ENCODE measurements around the gene RHD.
A peak's percentile ranks its signal among the peaks of the same experiment; 100 is the strongest.
"Not testable (repeated sequence)": the region's sequence is repeated elsewhere in the genome, so short reads cannot be mapped to it uniquely, and the experiment has no call there.

The RHD gene

DNA sequence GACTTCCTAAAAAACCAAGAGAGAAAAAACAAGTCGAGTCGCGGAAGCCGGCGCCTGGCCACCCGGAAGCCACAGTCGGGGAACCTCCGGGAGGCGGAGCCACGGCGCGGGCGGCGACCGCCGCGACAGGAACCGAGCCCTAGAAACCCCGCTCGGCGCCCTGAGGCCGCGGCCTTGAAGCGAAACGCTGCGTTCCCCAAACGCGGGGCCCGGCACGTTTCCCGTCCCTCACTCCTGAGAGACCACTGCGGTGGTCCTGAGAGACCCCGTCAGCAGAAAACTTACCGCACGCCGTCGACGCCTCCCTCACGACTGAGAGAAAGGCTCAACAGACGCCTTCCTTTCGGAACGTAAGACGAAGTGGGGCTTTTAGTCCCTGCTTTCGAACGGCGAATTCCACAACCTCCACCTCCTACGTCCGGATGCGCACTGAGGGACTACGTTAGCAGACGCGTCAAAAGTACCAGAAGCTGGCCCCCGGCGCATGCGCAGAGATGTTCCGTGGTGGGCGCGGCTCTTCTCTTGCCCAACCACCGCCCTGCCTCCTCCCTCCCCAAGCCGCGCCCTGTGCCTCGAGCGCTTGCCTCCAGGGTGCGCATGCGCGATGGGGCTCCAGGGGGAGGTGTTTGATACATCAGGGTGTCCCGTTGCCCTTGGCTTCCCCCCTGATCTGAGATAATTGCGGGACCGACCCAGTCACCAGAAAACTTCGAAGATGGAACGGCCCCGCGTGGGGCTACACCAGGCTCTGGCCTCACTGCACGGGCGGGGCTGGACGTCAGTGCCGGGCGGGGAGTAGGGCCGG is 25.1 kb upstream of the RHD start, which contains the start of gene RSRP1:
RSRP1 (minus strand) TSS at position 431 of the 805 bp plus-strand sequence. CDS start 491 bp downstream, outside the sequence.
- Histone ChIP-seq H3K27me3 (ENCODE audit: insufficient read depth, insufficient read length) (no peaks in the 10 kb centered on the region), H3K9ac (ENCODE audit: insufficient read length, low read depth) (peak within 1 kb of the TSS; percentile 100), H3K4me3 (ENCODE audit: insufficient read length, low read depth) (peak within 1 kb of the TSS; percentile 100), H3K4me1 (ENCODE audit: insufficient read depth, insufficient read length) (peaks cover 4% of the 10 kb centered on the region), H3K9me3 (ENCODE audit: insufficient read depth, low read length) (no peaks in the 10 kb centered on the region), H3K36me3 (ENCODE audit: insufficient read depth, insufficient read length, low read length) (peaks cover 49% of the 10 kb centered on the region)
- TF ChIP-seq ZNF274 (IDR thresholded peaks at IDR 0.05; ENCODE audit: low read depth, low read length) (no peak), YY1 (IDR thresholded peaks at IDR 0.05; ENCODE audit: insufficient read depth, insufficient read length) (no peak), SUZ12 (IDR thresholded peaks at IDR 0.05; ENCODE audit: extremely low read depth, insufficient read depth, insufficient read length) (no peak)
- peak; percentile 99 for DNase-seq (ENCODE audit: low read depth, low spot score)

DNA sequence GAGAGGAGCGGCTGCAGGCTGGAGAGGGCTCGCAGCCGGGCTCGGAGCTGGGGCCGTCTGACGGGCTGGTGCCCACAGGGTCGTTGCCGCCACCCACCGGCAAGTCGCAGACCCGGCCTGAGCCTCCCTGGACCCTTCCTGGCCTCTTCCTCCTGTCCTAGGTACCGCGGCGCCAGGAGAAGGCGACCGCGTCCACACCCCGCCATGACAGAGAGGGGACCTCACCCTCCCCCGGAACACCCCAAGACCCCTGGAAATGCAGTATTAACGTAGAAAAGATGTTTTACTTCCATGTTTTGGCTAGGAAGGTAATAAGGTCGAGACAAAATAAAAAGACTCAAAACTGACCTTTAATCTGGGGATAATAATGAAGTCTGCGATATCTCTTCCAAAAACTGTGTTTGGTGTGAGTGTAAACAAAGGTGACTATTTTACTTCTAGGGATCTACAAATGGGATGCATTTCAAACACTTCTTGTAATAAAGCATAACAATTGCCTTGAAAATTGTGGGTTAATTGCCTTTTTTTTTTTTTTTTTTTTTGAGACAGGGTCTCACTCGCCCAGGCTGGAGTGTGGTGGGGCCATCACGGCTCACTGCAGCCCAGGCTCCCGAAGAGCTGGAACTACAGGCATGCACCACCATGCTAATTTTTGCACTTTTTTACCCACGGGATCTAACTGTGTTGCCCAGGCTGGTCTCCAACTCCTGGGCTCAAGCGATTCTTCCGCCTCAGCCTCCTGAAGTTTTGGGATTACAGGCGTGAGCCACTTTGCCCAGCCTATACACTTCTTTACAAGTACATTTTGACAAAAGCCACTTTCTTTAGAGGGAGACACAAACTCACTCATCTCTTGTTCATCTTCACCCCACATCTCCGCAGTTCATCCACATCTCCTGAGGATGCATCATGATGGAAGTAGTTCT is 24.2 kb upstream of the RHD start:
- peaks cover 6% of the 10 kb centered on the region for H3K4me1 ChIP-seq (ENCODE audit: insufficient read depth, insufficient read length)
- peaks cover 40% of the 10 kb centered on the region for H3K36me3 ChIP-seq (ENCODE audit: insufficient read depth, insufficient read length, low read length)
- no peaks in the 10 kb centered on the region for H3K9me3 ChIP-seq (ENCODE audit: insufficient read depth, low read length)
- TF ChIP-seq ZNF274 (IDR thresholded peaks at IDR 0.05; ENCODE audit: low read depth, low read length), result no peak
- no peak for TF ChIP-seq YY1 (IDR thresholded peaks at IDR 0.05; ENCODE audit: insufficient read depth, insufficient read length)
- no peak for TF ChIP-seq SUZ12 (IDR thresholded peaks at IDR 0.05; ENCODE audit: extremely low read depth, insufficient read depth, insufficient read length)
- peak overlapping the region; percentile 100 for H3K4me3 ChIP-seq (ENCODE audit: insufficient read length, low read depth)
- peak; percentile 89 for DNase-seq (ENCODE audit: low read depth, low spot score)
- no peaks in the 10 kb centered on the region for H3K27me3 ChIP-seq (ENCODE audit: insufficient read depth, insufficient read length)
- peak overlapping the region; percentile 100 for H3K9ac ChIP-seq (ENCODE audit: insufficient read length, low read depth)

DNA sequence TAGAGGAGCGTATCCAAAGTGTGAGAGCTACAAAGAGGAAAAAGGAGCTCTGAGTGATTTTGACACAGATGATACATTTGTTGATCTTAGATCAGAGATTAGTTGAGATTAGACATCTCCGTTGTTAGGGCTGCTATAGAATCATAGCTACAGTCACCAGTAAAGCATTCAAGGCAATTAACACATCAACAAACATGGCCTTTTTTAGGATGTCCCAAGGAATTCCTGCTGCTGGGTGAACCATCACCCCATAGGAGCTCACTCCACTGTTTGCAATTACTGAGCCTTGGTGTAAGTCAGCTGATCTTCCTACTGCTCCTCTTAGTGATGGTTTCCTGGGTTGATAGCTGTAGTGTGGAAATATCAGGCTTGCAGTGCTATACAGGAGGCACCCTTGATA is 18.4 kb upstream of the RHD start:
- H3K4me1 ChIP-seq (ENCODE audit: insufficient read depth, insufficient read length), result peaks cover 9% of the 10 kb centered on the region
- H3K4me3 ChIP-seq (ENCODE audit: insufficient read length, low read depth), result no peak overlapping the region
- H3K9ac ChIP-seq (ENCODE audit: insufficient read length, low read depth), result no peak overlapping the region
- TF ChIP-seq SUZ12 (IDR thresholded peaks at IDR 0.05; ENCODE audit: extremely low read depth, insufficient read depth, insufficient read length), result no peak
- TF ChIP-seq YY1 (IDR thresholded peaks at IDR 0.05; ENCODE audit: insufficient read depth, insufficient read length), result no peak
- no peak for TF ChIP-seq ZNF274 (IDR thresholded peaks at IDR 0.05; ENCODE audit: low read depth, low read length)
- peaks cover 3% of the 10 kb centered on the region for H3K36me3 ChIP-seq (ENCODE audit: insufficient read depth, insufficient read length, low read length)
- no peaks in the 10 kb centered on the region for H3K9me3 ChIP-seq (ENCODE audit: insufficient read depth, low read length)
- H3K27me3 ChIP-seq (ENCODE audit: insufficient read depth, insufficient read length), result no peaks in the 10 kb centered on the region
- DNase-seq (ENCODE audit: low read depth, low spot score), result peak; percentile 89

DNA sequence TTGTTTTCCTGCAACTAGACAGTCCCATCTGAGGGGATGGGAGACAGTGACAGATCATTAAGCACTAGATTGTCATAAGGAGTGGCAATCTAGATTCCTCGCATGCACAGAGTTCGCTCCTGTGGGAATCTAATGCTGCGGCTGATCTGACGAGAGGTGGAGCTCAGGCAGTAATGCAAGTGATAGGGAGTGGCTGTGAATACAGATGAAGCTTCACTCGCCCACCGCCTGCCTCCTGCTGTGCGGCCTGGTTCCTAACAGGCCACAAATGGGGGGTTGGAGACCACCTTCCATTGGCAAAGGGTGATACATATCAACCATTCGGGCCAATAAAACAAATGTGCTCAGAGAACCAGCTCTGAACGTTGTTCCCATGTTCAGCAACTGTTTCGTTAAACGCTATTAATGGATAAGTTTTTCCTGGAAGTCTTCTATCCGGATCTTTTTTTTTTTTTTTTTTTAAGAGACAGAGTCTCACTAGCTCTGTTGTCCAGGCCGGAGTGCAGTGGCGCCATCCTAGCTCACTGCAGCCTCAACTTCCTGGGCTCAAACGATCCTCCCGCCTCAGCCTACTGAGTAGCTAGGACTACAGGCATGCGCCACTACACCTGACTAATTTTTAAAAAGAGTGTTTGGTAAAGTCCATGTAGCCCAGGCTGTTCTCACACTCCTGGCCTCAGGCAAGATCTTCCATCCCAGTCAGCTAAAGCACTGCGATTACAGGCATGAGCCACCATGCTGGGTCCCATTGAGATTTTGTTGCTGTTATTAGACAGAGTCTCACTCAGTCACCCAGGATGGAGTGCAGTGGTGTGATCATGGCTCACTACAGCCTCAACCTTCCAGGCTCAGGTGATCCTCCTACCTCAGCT is 16.4 kb upstream of the RHD start:
- no peak overlapping the region for H3K4me3 ChIP-seq (ENCODE audit: insufficient read length, low read depth)
- no peaks in the 10 kb centered on the region for H3K27me3 ChIP-seq (ENCODE audit: insufficient read depth, insufficient read length)
- DNase-seq (ENCODE audit: low read depth, low spot score), result no peak
- peaks cover 3% of the 10 kb centered on the region for H3K36me3 ChIP-seq (ENCODE audit: insufficient read depth, insufficient read length, low read length)
- H3K9ac ChIP-seq (ENCODE audit: insufficient read length, low read depth), result no peak overlapping the region
- H3K9me3 ChIP-seq (ENCODE audit: insufficient read depth, low read length), result no peaks in the 10 kb centered on the region
- TF ChIP-seq ZNF274 (IDR thresholded peaks at IDR 0.05; ENCODE audit: low read depth, low read length) (no peak), YY1 (IDR thresholded peaks at IDR 0.05; ENCODE audit: insufficient read depth, insufficient read length) (no peak), SUZ12 (IDR thresholded peaks at IDR 0.05; ENCODE audit: extremely low read depth, insufficient read depth, insufficient read length) (no peak)
- peaks cover 9% of the 10 kb centered on the region for H3K4me1 ChIP-seq (ENCODE audit: insufficient read depth, insufficient read length)

DNA sequence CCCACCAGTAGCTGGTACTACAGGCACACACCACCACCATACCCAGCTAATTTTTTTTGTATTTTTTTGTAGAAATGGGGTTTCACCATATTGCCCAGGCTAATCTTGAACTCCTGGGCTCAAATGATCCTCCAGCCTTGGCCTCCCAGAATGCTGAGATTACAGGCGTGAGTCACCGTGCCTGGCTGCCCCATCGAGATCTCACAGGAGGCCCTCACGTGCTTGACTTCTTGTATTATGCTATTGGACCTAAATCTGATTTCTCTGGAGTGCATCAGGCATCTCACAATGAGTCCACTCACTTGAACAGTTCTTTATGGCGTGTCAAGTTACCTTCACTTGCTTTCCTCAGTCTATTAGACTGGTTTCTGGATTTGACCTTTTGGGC is 15.7 kb upstream of the RHD start:
- Histone ChIP-seq H3K4me3 (ENCODE audit: insufficient read length, low read depth) (no peak overlapping the region), H3K27me3 (ENCODE audit: insufficient read depth, insufficient read length) (no peaks in the 10 kb centered on the region), H3K4me1 (ENCODE audit: insufficient read depth, insufficient read length) (peaks cover 9% of the 10 kb centered on the region), H3K36me3 (ENCODE audit: insufficient read depth, insufficient read length, low read length) (peaks cover 3% of the 10 kb centered on the region), H3K9me3 (ENCODE audit: insufficient read depth, low read length) (no peaks in the 10 kb centered on the region), H3K9ac (ENCODE audit: insufficient read length, low read depth) (no peak overlapping the region)
- DNase-seq (ENCODE audit: low read depth, low spot score), result no peak
- TF ChIP-seq YY1 (IDR thresholded peaks at IDR 0.05; ENCODE audit: insufficient read depth, insufficient read length), result no peak
- no peak for TF ChIP-seq SUZ12 (IDR thresholded peaks at IDR 0.05; ENCODE audit: extremely low read depth, insufficient read depth, insufficient read length)
- TF ChIP-seq ZNF274 (IDR thresholded peaks at IDR 0.05; ENCODE audit: low read depth, low read length), result no peak

DNA sequence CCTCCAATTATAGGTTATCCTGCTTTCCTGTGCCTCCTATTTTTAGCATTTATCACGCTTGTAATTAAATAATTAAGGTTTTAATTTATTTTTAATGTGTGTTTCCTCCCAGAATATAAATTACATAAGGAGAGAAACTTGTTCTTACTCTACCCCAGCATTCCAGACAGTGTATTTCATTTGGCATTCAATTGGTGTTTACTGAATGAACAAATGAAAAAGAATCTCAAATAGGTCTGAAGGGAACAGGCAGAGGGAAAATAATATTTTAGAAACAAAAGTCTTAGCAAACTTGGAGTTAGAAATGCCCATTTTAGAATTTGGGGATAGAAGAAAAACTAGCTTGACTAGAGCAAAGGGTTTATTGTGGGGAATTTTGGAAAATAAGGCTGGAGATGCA is 15.1 kb upstream of the RHD start:
- Histone ChIP-seq H3K36me3 (ENCODE audit: insufficient read depth, insufficient read length, low read length) (peaks cover under 1% of the 10 kb centered on the region), H3K9ac (ENCODE audit: insufficient read length, low read depth) (no peak overlapping the region), H3K27me3 (ENCODE audit: insufficient read depth, insufficient read length) (no peaks in the 10 kb centered on the region), H3K4me1 (ENCODE audit: insufficient read depth, insufficient read length) (peaks cover 9% of the 10 kb centered on the region), H3K9me3 (ENCODE audit: insufficient read depth, low read length) (no peaks in the 10 kb centered on the region), H3K4me3 (ENCODE audit: insufficient read length, low read depth) (no peak overlapping the region)
- no peak for DNase-seq (ENCODE audit: low read depth, low spot score)
- TF ChIP-seq ZNF274 (IDR thresholded peaks at IDR 0.05; ENCODE audit: low read depth, low read length), result no peak
- TF ChIP-seq YY1 (IDR thresholded peaks at IDR 0.05; ENCODE audit: insufficient read depth, insufficient read length), result no peak
- TF ChIP-seq SUZ12 (IDR thresholded peaks at IDR 0.05; ENCODE audit: extremely low read depth, insufficient read depth, insufficient read length), result no peak

DNA sequence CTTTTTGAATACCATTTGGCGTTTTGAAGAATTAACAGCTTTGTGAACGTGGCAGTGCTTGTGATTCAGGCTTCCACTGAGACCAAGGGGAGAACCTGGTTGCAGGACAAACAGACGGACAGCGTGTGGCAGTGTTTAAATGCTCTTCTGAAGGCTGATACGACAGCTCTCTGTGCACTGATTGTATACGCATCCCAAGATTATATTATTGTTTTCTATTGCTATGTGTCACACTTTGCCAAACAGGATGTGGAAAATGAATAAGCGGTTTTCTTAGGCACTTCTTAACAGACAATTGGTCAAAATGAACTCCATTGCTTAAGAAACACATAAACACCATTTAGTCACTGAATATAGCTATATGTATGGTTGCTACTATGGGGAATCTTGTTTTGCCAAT is 12.5 kb upstream of the RHD start:
- H3K4me3 ChIP-seq (ENCODE audit: insufficient read length, low read depth); H3K9me3 ChIP-seq (ENCODE audit: insufficient read depth, low read length); H3K9ac ChIP-seq (ENCODE audit: insufficient read length, low read depth); H3K27me3 ChIP-seq (ENCODE audit: insufficient read depth, insufficient read length); DNase-seq (ENCODE audit: low read depth, low spot score); H3K4me1 ChIP-seq (ENCODE audit: insufficient read depth, insufficient read length): not testable (repeated sequence)
- H3K36me3 ChIP-seq (ENCODE audit: insufficient read depth, insufficient read length, low read length), result peaks cover 11% of the 10 kb centered on the region

DNA sequence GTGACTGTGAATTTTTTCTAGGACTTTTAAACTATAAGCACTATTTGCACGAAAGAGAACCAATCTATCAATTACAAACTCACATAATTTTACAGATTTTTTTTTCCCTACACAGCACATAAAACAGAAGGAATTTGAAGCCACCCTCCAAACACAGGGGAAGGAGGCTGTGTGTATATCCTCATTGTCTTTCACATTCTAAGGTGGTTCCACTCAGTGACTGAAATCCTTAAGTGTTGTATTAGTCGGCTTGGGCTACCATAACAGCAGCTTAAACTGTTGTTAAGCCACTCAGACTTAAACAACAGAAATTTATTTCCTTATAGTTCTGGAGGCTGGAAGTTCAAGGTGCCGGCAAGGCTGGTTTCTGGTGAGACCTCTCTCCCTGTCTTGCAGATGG is 12.0 kb upstream of the RHD start:
- H3K36me3 ChIP-seq (ENCODE audit: insufficient read depth, insufficient read length, low read length), result peaks cover 11% of the 10 kb centered on the region
- not testable (repeated sequence) for H3K27me3 ChIP-seq (ENCODE audit: insufficient read depth, insufficient read length); H3K4me1 ChIP-seq (ENCODE audit: insufficient read depth, insufficient read length); H3K4me3 ChIP-seq (ENCODE audit: insufficient read length, low read depth); H3K9me3 ChIP-seq (ENCODE audit: insufficient read depth, low read length); DNase-seq (ENCODE audit: low read depth, low spot score); H3K9ac ChIP-seq (ENCODE audit: insufficient read length, low read depth)

DNA sequence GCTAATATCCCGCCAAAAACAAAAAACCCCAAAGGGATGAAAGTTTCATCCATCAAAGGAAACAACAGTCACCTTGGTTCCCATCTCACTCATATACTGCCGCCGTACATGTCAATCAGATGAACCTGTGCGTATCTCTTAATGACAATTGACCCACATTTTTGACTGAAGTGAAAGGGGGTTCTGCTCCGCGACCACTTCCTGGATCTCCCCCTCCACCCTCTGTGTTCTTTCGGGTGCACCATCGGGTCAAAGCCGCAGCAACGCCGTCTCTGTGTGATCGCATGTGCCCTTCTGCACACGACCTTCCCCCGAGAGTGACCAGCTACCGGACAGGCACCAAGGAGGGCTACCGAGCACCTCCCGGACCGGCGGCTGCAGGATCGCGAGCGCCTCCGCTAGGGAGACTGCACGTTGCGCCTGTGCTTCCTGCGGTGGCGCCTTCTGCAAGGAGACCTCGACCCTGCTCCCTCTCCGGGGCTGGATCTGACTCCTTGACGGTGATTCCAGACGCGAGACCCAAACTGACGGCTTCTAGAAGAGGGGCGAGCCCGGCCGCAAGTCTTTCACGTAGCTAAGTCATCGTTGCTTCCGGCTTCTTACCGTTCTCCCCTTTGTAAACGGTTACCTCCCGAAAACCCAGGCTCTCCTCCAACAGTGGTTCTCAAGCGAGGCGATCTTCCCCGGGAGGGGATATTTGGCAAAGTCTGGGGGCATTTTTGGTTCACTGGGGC is 5.6 kb upstream of the RHD start:
- H3K9ac ChIP-seq (ENCODE audit: insufficient read length, low read depth), result peak overlapping the region; percentile 84

More for the DNA sequence above, 5.6 kb upstream of the RHD start:
- H3K27me3 ChIP-seq (ENCODE audit: insufficient read depth, insufficient read length); H3K9me3 ChIP-seq (ENCODE audit: insufficient read depth, low read length); DNase-seq (ENCODE audit: low read depth, low spot score); H3K4me1 ChIP-seq (ENCODE audit: insufficient read depth, insufficient read length): not testable (repeated sequence)
- peaks cover 11% of the 10 kb centered on the region for H3K36me3 ChIP-seq (ENCODE audit: insufficient read depth, insufficient read length, low read length)
- peak overlapping the region; percentile 72 for H3K4me3 ChIP-seq (ENCODE audit: insufficient read length, low read depth)
